ENCODE measurements around the gene SCFD2.

Gene SCFD2

GRCh38 chr4:53175640-53176039 is 190.2 kb downstream of the SCFD2 start:
- H3K27me3 ChIP-seq (replicated peaks; ENCODE audit: control insufficient read depth, insufficient read depth, low read length): no peaks in the 10 kb centered on the region
- no peak overlapping the region for H3K4me3 ChIP-seq (replicated peaks; ENCODE audit: low read depth, low read length)
- TF ChIP-seq CTCF (IDR thresholded peaks at IDR 0.05; ENCODE audit: insufficient read depth, low read length, poor library complexity, severe bottlenecking): no peak
- H3K36me3 ChIP-seq (ENCODE audit: control insufficient read depth, insufficient read depth, low read length): no peaks in the 10 kb centered on the region
- no peak for DNase-seq (ENCODE audit: extremely low read depth, insufficient read length)

- H3K36me3 ChIP-seq (ENCODE audit: control insufficient read depth, insufficient read depth, low read length): no peaks in the 10 kb centered on the region
- no peak for DNase-seq (ENCODE audit: extremely low read depth, insufficient read length)
- no peak overlapping the region for H3K4me3 ChIP-seq (replicated peaks; ENCODE audit: low read depth, low read length)
- TF ChIP-seq CTCF (IDR thresholded peaks at IDR 0.05; ENCODE audit: insufficient read depth, low read length, poor library complexity, severe bottlenecking): no peak
- no peaks in the 10 kb centered on the region for H3K27me3 ChIP-seq (replicated peaks; ENCODE audit: control insufficient read depth, insufficient read depth, low read length)
Measured at GRCh38 chr4:53174823-53175222, 191.0 kb downstream of the SCFD2 start.

- DNase-seq (ENCODE audit: extremely low read depth, insufficient read length): no peak
- no peak for TF ChIP-seq CTCF (IDR thresholded peaks at IDR 0.05; ENCODE audit: insufficient read depth, low read length, poor library complexity, severe bottlenecking)
- no peaks in the 10 kb centered on the region for H3K27me3 ChIP-seq (replicated peaks; ENCODE audit: control insufficient read depth, insufficient read depth, low read length)
- no peak overlapping the region for H3K4me3 ChIP-seq (replicated peaks; ENCODE audit: low read depth, low read length)
- no peaks in the 10 kb centered on the region for H3K36me3 ChIP-seq (ENCODE audit: control insufficient read depth, insufficient read depth, low read length)
Measured at GRCh38 chr4:53173576-53173975, 192.3 kb downstream of the SCFD2 start.

- H3K36me3 ChIP-seq (ENCODE audit: control insufficient read depth, insufficient read depth, low read length): no peaks in the 10 kb centered on the region
- no peak for DNase-seq (ENCODE audit: extremely low read depth, insufficient read length)
- no peaks in the 10 kb centered on the region for H3K27me3 ChIP-seq (replicated peaks; ENCODE audit: control insufficient read depth, insufficient read depth, low read length)
- no peak overlapping the region for H3K4me3 ChIP-seq (replicated peaks; ENCODE audit: low read depth, low read length)
- TF ChIP-seq CTCF (IDR thresholded peaks at IDR 0.05; ENCODE audit: insufficient read depth, low read length, poor library complexity, severe bottlenecking): no peak
Measured at GRCh38 chr4:53171797-53172196, 194.1 kb downstream of the SCFD2 start.

GRCh38 chr4:53169695-53170617 is 195.9 kb downstream of the SCFD2 start:
- Histone ChIP-seq H3K36me3 (ENCODE audit: control insufficient read depth, insufficient read depth, low read length) (no peaks in the 10 kb centered on the region), H3K27me3 (replicated peaks; ENCODE audit: control insufficient read depth, insufficient read depth, low read length) (no peaks in the 10 kb centered on the region), H3K4me3 (replicated peaks; ENCODE audit: low read depth, low read length) (no peak overlapping the region)
- peak; percentile 32 for DNase-seq (ENCODE audit: extremely low read depth, insufficient read length)
- no peak for TF ChIP-seq CTCF (IDR thresholded peaks at IDR 0.05; ENCODE audit: insufficient read depth, low read length, poor library complexity, severe bottlenecking)
